ENCODE measurements around the gene EXOC7.

EXOC7 gene

DNA sequence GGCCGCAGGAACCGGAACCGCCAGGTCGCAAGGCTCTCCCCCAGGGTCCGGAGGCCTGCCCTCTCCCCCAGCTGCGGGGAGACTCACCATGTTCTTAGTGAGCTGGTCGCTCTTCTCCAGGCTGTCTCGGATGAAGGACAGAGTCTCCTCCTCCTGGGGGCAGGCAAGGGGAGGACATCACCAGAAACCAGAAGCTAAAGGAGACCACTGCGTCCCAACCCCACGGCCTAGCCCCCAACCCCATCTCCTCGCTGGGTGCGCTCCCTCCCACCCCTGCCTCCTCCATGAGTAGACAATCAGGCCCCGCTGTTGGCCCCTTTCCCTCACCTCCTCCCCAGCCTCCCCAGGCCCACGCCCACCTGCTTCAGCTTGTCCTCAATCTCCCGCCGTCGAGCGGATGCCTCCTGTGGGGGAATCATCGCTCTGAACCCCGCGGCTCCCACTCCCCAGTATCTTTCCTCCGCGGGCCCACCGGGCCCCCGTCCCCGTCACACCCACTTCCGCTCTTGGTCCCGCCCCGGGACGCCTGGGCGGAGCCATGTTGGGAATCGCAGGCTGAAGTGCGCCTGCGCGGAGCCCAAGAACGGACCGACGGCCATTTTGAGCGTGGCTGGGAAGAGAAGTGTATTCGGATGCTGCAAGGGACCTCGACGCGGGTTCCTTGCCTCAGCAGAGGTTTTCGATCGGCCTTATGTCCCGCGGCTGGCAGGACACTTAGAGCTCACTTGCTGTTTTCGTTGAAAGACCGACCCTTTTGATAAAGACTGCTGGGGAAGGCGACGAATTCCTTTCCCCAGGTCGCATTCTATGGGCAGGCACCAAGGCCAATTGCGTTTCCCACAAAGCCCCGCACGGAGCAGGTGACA is at the start of gene EXOC7:
Gene EXOC7, minus strand, starts transcription at position 514 of the 866 bp plus-strand sequence. Its CDS starts 95 bp downstream, at position 419.
- no peak for DNase-seq (ENCODE audit: low read depth, low spot score)

DNA sequence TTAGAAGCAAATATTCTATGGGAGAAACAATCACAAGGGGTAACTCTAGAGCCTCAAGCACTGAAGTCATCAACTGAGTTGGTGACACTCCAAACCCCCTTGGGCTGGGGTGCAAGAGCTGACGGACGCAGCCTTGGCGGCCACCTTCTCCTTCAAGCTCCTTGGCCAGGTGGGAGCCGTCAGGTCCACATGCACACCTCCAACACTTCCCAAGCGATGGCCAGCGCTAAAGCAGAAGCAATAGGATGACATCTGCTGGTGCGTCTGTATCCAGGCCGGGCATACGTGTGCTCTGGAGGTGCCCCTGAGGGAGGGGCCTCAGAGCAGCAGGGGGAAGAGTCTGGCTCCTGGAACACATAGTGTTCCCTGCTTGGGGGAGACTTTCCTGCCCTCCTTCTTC is 49.6 kb upstream of the EXOC7 start:
- no peak for DNase-seq (ENCODE audit: low read depth, low spot score)

DNA sequence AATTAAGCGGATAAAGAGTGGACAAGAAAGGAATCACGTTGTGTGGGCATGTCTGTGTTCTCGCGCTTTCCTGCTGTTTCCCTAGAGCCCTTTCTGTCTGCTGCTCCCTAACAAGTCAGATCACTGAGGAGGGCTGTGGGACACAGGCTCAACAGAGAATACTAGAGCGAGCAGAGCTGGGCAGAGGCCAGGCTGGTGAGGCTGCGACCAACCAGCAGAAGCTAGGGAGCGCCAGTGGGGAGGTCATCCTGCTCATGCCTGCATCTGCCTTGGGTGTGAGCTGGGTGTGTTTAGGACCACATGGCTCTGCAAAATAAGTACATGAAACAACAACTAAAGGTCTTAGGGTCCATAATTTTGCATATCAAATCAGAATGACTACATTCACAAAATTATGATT is 49.0 kb upstream of the EXOC7 start:
- DNase-seq (ENCODE audit: low read depth, low spot score), result no peak

DNA sequence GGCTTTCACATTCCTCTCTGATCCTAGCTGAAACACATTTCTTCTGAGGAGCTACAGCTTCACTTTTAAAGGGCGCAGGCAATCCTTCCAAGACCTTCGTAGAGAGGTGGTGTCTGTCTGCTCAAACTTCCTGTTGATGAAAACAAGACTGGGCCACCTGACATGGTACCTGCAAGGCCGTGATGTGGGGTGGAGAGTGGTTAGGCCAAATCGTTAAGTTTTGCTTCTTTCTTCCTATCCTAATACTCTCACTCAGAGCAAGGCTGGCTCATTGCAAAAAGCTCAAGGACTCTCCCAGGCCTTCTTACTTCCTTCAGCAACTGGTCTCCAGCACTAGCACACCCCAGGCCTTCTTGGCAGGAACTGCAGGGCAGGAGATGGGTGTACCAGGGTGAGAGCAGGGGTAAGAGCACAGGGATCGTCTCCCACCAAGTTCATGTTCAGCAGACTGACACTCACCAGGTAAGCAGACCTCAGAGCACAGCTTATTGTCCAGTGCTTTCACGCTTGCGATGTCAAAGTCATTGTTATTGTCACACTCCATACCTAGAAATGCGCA is 48.4 kb upstream of the EXOC7 start:
- no peak for DNase-seq (ENCODE audit: low read depth, low spot score)

- DNase-seq (ENCODE audit: low read depth, low spot score), result no peak
Measured at GRCh38 chr17:76150712-76151622, 47.4 kb upstream of the EXOC7 start.

- DNase-seq (ENCODE audit: low read depth, low spot score), result no peak
Measured at GRCh38 chr17:76149214-76149613, 45.6 kb upstream of the EXOC7 start.

DNA sequence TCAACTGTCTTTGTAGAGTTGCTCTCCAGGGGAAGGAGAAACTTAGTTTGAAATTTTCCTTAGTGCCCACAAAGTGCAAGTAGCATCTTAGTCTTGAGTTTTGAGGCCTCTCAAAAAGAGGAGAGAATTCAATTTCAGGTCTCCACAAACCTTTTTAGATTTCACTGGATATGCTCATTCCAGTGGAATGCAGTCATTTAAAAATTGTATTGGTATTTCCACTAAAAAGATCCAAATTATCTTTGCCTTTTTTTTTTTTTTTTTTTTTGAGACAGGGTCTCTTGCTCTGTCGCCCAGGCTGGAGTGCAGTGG is 44.4 kb upstream of the EXOC7 start:
- no peak for DNase-seq (ENCODE audit: low read depth, low spot score)

- no peak for DNase-seq (ENCODE audit: low read depth, low spot score)
Measured at GRCh38 chr17:76147211-76148014, 43.8 kb upstream of the EXOC7 start.

DNA sequence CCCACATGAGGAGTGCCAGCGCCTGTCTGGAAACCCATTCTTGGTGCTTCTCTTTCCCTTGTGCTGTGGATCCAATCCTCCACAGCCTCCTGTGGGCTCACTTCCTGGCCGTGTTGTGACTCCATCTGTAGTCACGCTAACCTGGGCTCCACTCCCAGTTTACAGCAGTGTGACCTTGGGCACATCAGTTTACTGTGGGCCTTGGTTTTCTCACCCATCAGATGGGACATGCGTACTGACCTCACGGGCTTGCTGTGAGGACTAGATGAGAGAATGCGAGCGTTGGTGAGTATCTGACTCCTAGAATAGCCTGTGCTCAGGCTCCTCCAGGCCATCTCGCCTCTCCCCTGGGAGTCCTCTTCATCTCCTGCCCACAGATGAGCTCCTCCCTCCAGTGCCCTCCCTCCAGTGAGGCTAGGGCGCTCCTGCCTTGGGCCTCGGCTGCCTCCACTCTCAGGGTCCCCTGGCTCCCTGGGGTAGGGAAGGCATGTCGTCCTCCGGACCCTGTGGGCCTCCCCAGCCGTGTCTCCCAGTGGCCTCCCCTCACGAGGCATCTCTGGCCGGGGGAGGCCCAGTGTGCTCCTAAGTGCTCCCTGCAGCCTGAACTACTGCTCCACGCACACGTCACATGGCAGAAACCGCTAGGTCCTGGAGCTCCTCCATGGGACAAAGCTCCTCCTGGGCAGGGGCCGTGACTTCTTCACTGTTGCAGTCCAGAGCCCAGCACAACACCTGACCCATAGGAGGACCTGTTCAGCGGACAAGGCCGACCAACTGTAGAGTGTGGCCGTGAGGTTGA is 42.7 kb upstream of the EXOC7 start:
- DNase-seq (ENCODE audit: low read depth, low spot score), result no peak

- no peak for DNase-seq (ENCODE audit: low read depth, low spot score)
Measured at GRCh38 chr17:76145231-76146052, 41.9 kb upstream of the EXOC7 start.

DNA sequence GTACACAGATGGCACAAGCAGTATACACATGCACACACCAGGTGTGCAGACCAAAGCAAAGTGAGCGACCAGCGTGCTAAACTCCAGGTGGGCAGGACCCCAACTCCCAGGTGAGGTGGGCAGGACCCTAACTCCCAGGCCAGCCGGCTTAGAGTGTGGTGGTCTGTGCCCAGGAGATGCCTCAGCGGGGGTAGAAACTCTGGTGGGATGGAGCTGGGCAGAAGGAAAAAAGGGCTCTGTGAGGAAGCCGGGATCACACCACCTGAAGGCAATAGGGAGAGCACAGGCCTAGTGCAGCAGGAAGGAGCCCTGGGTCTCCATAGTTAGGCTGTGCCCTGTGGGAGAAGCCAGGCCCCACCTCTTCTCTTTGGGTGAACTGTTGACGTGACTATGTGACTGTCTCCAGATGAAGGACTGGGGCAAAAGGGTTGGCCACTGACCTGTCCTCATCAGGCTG is 39.0 kb upstream of the EXOC7 start:
- no peak for DNase-seq (ENCODE audit: low read depth, low spot score)

DNA sequence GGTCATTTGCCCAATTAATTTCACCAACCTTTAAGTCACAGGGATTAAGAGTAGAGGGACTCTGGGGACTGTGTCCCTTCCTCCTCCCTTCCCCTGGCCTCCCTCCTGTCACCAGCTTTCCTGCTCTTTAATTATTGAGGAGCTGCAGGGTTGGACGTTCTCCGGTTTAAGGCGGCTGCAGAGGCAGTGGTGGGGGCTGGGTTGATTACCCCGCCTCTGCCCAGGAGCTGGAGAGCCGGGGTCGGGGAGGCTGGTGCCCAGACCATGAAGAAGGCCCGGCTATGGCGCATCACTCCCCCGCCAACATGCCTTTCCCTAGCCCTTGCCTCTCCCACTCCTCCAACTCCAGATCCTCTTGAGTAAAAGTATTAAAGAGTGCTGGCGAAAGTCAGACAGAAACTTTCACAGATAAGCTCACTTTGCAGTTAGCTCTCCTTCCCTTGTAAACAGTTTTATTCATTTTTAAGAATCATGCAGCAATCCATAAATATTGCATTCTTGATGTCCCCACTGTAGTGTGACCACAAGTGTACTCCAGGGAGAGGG is 38.5 kb upstream of the EXOC7 start:
- no peak for DNase-seq (ENCODE audit: low read depth, low spot score)

- DNase-seq (ENCODE audit: low read depth, low spot score), result no peak
Measured at GRCh38 chr17:76141212-76142038, 37.8 kb upstream of the EXOC7 start, which contains the start of gene FOXJ1. TSS of gene FOXJ1 (minus strand) at chr17:76141245. CDS start at chr17:76140395, 850 bp downstream.

DNA sequence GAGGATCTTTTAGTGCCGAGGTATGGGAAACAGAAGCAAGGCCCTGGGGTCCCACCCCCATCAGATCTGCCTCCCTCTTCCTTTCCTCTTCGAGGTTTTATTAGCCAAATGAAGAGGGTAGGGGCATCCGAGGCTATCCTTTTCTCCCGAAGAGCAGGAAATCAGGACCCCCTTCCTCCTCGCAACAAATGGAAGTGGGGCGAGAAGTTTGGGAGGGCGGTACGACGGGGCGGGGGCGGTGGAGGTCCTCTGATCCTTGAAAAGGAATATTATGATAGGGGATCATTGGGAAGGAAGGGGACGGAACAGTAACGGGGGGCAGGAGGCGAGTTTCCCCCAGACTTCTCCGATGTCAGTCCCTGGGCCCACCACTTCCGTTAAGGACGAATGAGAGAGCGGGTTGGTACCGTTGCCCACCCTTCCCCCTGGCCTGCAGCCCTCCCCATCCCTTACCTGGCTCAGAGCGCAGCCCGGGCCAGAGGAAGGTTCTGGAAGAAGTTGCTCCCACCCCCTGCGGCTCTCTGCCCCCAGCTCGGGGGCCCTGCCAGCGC is 37.1 kb upstream of the EXOC7 start:
- no peak for DNase-seq (ENCODE audit: low read depth, low spot score)

- DNase-seq (ENCODE audit: low read depth, low spot score), result no peak
Measured at GRCh38 chr17:76139801-76140660, 36.4 kb upstream of the EXOC7 start.

- DNase-seq (ENCODE audit: low read depth, low spot score), result no peak
Measured at GRCh38 chr17:76138896-76139752, 35.5 kb upstream of the EXOC7 start.

All from iPS DF 19.7 (cell line).